ENCODE results near the gene ACSS1.

Gene ACSS1

GRCh38 chr20:25058051-25058846 lies at the start of gene ACSS1:
TSS of gene ACSS1 (minus strand) at chr20:25058139. CDS start at chr20:25058102, 37 bp downstream.
- DNase-seq (ENCODE audit: low read depth in 1 of 2, low spot score in 1 of 2): peak; percentile 48 to 55

GRCh38 chr20:25103526-25103925 lies 45.6 kb upstream of the ACSS1 start:
- DNase-seq (ENCODE audit: low read depth in 1 of 2, low spot score in 1 of 2): no peak

- no peak for DNase-seq (ENCODE audit: low read depth in 1 of 2, low spot score in 1 of 2)
These were observed 43.0 kb upstream of the ACSS1 start for GRCh38 chr20:25100914-25101313.

GRCh38 chr20:25099601-25100140 lies 41.7 kb upstream of the ACSS1 start:
- DNase-seq (ENCODE audit: low read depth in 1 of 2, low spot score in 1 of 2): no peak

- no peak for DNase-seq (ENCODE audit: low read depth in 1 of 2, low spot score in 1 of 2)
These were observed 39.6 kb upstream of the ACSS1 start for GRCh38 chr20:25097498-25097897.

- peak in 1 of 2 donors; percentile 34 for DNase-seq (ENCODE audit: low read depth in 1 of 2, low spot score in 1 of 2)
These were observed 32.8 kb upstream of the ACSS1 start for GRCh38 chr20:25090492-25091429.

GRCh38 chr20:25089662-25090061 lies 31.7 kb upstream of the ACSS1 start:
- no peak for DNase-seq (ENCODE audit: low read depth in 1 of 2, low spot score in 1 of 2)

GRCh38 chr20:25089096-25089495 lies 31.2 kb upstream of the ACSS1 start:
- no peak for DNase-seq (ENCODE audit: low read depth in 1 of 2, low spot score in 1 of 2)

- no peak for DNase-seq (ENCODE audit: low read depth in 1 of 2, low spot score in 1 of 2)
These were observed 30.3 kb upstream of the ACSS1 start for GRCh38 chr20:25088267-25088666.

GRCh38 chr20:25087186-25087929 lies 29.4 kb upstream of the ACSS1 start:
- DNase-seq (ENCODE audit: low read depth in 1 of 2, low spot score in 1 of 2): no peak

GRCh38 chr20:25085756-25086495 lies 28.0 kb upstream of the ACSS1 start:
- no peak for DNase-seq (ENCODE audit: low read depth in 1 of 2, low spot score in 1 of 2)

- DNase-seq (ENCODE audit: low read depth in 1 of 2, low spot score in 1 of 2): no peak
These were observed 26.8 kb upstream of the ACSS1 start for GRCh38 chr20:25084626-25085187.

- no peak for DNase-seq (ENCODE audit: low read depth in 1 of 2, low spot score in 1 of 2)
These were observed 26.1 kb upstream of the ACSS1 start for GRCh38 chr20:25083773-25084625.

GRCh38 chr20:25083141-25083772 lies 25.3 kb upstream of the ACSS1 start:
- DNase-seq (ENCODE audit: low read depth in 1 of 2, low spot score in 1 of 2): no peak

GRCh38 chr20:25082498-25082873 lies 24.5 kb upstream of the ACSS1 start:
- no peak for DNase-seq (ENCODE audit: low read depth in 1 of 2, low spot score in 1 of 2)

GRCh38 chr20:25081730-25082497 lies 24.0 kb upstream of the ACSS1 start, which contains the start of gene VSX1:
TSS of gene VSX1 (minus strand) at chr20:25082141. CDS start at chr20:25082096, 45 bp downstream.
- DNase-seq (ENCODE audit: low read depth in 1 of 2, low spot score in 1 of 2): no peak

GRCh38 chr20:25081065-25081729 lies 23.3 kb upstream of the ACSS1 start:
- no peak for DNase-seq (ENCODE audit: low read depth in 1 of 2, low spot score in 1 of 2)
